Suprapubic skin (tissue), 4 donors: ENCODE measurements around the gene KIR2DL1.
"Not testable (repeated sequence)": the region's sequence is repeated elsewhere in the genome, so short reads cannot be mapped to it uniquely, and the experiment has no call there.

Experiments used
- POLR2A ChIP-seq, 2 donors: fragments of 450-650 bp; IDR thresholded peaks; one replicate each; pipeline ENCODE4 v1.6.1; 2017; ENCODE audit warnings: antibody characterized with exemption in 2 of 2, mild to moderate bottlenecking in 2 of 2, moderate library complexity in 2 of 2
- POLR2AphosphoS5 ChIP-seq, 3 donors: sonication (generic); formaldehyde crosslinking; IDR thresholded peaks; one replicate each; pipeline ENCODE4 v1.6.1; 2017; ENCODE audit warnings: antibody characterized with exemption in 3 of 3

- TF ChIP-seq POLR2AphosphoS5, POLR2A (IDR thresholded peaks at IDR 0.05): not testable (repeated sequence)
These were observed at the start of gene KIR2DL1 for GRCh38 chr19:54769646-54770045.
